ENCODE data around the gene NUP214.
A peak's percentile ranks its signal among the peaks of the same experiment; 100 is the strongest.
"Not testable (repeated sequence)": the region's sequence is repeated elsewhere in the genome, so short reads cannot be mapped to it uniquely, and the experiment has no call there.

The NUP214 gene

DNA sequence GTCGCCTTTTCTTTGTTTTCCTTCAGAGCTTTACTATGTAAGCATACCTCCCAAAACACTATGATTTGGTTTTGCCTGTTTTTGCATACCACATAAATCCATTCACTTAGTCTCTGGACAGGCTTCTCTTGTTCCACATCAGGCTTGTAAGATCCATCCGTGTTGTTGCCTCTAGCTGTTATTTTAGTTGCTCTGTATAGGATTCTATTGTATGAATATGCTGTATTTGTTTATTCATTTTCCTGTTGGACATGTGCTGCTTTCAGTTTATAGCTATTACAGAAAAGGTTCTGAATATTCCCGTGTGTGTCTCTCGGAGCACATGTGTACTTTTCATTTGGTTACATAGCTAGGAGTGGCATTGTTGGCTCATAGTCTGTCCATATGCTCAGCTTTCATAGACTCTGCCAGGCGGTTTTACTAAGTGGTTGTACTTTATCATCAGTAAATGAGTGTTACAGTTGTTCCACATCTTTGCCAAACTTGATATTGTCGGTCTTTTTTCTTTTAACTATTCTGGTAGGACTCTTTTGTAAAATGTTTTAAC is 41.8 kb downstream of the NUP214 start:
- DNase-seq, result peak; percentile 88 to 93

DNA sequence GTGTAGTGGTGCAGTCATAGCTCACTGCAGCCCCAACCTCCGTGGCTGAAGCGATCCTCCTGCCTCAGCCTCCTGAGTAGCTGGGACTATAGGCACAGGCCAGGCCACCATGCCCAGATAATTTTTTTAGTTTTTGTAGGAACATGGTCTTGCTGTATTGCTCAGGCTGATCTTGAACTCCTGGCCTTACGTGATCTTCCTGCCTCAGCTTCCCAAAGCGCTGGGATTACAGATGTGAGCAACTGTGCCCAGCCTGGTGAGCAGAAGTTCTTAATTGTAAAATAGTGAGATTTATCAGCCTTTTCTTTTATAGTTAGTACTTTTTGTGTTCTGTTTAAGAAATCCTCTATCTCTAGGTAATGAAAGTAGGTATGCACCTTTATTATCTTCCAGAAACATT is 42.5 kb downstream of the NUP214 start:
- no peak for DNase-seq

DNA sequence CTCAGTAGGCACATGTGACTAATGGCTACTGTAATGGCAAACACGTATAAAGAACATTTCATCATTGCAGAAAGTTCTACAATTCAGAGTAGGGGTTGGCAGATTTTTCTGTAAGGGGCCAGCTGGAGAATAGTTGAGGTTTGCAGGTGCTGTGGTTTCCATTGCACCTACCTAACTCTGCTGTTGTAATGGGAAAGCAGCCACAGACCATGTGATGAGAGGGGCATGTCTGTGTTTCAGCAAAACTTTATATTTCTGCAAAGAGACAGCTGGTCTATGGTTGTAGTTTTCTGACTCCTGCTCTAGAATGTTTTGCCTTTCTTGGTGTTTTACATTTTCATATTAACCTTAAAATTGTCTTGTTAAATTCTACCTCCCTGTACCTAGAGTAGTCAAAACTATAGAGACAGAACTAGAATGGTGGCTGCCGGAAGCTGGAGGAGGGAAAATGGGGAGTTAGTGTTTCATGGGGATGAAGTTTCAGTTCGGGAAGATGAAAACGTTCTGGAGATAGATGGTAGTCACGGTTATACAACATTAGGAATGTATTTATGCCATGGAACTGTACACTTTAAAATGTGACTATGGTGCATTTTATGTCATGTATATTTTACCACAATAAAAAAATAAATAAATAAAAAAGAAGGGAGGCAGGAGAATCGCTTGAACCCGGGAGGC is 44.3 kb downstream of the NUP214 start:
- DNase-seq, result no peak

DNA sequence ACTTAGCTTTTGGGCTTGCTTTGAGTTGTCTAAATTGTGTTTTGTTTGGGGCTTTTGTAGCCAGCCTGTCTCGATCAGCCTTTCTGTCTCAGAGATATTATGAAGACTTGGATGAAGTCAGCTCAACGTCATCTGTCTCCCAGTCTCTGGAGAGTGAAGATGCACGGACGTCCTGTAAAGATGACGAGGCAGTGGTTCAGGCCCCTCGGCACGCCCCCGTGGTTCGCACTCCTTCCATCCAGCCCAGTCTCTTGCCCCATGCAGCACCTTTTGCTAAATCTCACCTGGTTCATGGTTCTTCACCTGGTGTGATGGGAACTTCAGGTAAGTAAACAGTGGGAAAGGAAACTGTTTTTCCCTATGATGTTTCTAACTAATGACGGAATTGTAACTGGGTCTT is 48.6 kb downstream of the NUP214 start:
- no peak for DNase-seq

DNA sequence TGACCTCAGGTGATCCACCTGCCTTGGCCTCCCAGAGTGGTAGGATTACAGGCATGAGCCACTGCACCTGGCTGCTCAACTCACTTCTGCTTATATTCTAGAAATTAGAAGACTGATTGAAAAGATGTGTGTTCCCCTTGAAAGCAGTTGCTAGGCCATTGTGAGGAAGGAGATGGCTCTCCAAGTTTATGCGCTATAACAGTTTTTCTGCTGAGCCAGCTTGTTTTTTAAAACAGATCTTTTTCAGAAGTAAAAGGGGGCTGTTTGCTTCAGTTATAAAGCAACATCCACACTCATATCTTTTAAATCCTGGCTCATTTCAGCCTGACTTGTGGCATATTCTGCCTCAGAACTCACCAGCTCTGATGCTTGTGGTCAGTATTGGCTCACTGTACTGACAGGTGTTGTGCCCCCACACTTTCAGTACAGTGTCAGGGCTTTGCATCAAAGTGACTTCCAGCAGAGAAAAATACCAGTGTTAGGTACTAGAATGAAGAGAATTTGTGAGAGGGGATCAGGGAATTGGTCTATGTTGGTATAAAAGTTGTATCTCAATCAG is 49.4 kb downstream of the NUP214 start:
- no peak for DNase-seq

DNA sequence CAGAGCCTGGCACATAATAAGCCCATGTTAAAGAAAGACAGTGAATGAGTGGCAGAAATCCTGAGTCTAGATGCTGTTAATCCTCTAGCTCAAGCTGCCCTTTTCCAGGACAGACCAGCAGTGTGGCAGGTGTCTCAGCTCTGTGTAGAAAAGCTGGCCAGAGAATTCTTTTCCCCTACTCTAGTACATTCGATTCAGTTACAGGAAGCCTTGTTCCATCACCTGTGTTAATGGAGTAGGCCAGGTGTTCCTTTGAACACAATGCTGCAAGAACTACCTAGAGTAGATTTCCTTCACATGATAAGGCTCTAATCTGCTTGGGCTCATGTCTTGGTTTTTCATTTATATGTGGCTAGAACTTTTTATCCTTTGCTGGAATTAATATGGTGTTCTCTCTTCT is 52.5 kb downstream of the NUP214 start:
- DNase-seq, result no peak

DNA sequence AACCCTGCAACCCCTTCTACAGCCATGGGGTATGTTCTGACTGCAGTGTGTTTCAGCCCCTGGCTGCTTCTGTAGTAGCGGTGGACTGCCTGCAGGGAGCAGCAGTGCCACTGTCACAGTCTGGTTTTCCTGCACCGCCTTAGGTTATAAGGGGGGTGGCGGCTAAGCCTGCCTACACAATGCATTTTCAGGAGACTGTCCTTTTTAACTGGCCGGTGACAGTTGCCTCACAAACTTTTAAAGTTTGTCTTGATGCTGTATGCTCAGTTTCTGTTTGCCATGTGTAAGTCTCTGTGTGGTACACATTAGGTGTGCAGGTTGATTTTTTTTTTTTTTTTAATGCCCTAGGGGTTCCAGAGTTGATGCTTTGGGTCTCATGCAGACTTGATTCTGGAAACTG is 53.0 kb downstream of the NUP214 start:
- peak in 1 of 2 experiments; percentile 34 for DNase-seq

DNA sequence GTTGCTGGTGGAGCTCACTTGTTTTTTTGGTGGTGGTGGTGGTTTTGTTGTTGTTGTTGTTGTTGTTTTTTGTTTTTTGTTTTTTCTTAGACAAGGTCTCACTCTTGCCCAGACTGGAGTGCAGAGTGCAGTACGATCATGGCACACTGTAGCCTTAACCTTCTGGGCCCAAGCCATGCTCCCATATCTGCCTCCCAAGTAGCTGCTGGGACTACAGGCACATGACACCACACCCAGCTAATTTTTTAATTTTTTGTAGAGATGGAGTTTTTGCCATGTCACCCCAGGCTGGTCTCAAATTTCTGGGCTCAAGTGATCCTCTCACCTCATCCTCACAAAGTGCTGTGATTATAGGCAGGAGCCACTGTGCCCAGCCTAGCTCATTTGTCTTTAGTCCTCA is 53.5 kb downstream of the NUP214 start:
- no peak for DNase-seq

DNA sequence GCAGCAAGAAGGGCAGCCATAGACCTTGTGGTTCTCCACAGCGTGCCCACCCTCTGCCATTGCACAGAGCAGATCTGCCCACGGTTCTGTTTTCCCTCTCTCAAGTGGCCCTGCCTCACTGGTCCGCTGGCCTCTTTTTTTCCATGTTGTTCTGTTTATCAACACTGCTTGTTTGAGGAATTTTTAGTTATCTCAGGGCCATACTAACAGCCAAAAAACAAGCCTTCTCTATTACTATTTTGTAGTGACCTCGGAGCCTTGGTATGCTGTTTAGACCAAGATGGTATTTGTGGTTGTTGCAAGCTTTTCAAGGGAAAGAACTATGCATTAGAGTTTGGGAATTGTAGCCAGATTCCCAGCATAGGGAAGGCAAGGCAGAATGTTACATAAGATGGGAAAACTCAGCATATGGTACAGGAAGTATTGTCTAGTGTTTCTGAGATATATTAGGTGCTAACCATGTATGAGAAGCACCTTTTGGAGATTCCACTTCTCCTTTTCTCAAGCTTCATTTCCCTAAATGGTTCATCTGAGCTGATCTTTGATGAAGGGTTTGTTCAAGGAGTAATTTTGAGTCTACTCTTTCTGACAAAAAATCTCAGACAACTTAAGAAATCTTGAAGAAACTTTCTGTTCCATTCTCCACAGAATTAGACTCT is 54.3 kb downstream of the NUP214 start:
- DNase-seq, result no peak

DNA sequence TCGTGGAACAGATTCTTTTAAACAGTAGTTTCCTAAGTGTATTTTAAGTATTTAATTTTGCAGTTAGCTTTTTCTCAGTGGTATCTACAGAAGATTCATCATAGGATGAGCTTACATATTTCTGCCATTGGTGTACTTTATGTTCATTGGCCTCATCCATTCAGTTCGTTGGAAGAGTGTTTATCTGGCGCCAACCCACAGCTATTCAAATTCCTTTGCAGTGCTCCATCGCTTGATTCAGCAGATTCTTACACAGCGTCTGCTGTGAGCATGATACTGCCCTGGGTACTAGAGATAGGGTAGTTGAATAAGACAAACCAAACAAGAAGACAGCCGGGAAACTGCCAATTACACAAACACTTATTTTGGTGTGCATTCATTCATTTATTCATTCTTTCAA is 55.1 kb downstream of the NUP214 start:
- no peak for DNase-seq

DNA sequence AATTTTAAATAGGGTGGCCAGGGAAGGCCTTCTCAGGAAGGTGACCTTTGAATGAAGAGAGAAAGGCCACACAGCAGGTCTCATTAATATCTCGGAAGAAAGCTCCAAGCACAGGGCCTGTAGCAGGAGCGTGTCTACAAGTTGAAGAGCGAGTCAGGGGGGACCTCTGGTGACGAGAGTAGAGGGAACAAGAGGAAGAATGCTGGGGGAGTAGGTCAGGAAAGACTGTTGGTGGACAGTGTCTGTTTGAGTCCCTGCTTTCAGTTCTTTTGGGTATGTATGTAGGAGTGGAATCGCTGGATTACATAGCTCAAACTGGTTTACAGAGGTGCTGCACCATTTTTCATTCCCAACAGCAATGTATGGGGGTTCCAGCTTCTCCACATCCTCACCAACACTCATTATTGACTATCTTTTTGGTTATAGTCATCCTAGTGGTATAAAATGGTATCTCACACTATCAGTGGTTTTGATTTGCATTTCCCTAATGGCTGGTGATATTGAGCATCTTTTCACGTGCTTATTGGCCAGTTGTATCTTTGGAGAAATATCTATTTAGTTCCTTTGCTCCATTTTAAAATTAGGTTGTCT is 55.8 kb downstream of the NUP214 start:
- no peak for DNase-seq

DNA sequence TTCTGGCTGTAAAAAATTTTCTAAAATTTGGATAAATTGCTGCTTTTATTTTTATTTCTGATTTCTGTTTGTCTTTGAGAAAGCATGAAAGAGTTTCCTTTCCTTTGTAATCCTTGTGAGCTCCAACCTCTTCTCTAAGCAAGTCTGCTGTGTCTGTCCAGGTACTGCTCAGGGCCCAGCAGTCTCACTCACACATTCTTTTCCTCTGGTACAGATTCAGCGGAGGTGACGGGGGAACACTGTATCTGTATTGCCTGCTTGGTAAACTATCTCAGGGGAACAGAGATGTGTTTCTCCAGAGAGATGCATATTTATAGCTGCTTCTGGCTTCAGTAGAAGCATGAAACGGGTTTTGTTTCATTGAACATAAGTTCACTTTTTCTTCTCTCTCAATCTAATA is 60.5 kb downstream of the NUP214 start:
- no peak for DNase-seq

DNA sequence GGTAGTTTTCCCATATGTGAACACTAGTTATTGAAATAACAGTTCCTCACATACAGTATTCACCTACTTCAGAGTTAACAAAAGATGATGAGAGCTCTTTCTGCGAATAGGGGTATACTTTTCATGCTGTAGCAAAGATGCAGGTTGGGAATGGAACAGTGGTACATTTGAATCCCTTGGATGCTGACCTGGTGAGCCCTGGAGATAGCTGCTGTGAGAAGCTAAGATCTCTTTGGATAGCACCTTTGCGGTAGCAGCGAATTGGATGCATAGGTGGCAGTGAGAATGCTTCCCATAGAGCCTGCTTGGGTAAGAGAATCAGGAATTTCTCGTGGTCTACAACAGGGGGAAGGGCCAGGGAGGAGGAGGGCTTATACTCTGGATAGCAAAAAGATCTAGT is 61.2 kb downstream of the NUP214 start:
- no peak for DNase-seq

DNA sequence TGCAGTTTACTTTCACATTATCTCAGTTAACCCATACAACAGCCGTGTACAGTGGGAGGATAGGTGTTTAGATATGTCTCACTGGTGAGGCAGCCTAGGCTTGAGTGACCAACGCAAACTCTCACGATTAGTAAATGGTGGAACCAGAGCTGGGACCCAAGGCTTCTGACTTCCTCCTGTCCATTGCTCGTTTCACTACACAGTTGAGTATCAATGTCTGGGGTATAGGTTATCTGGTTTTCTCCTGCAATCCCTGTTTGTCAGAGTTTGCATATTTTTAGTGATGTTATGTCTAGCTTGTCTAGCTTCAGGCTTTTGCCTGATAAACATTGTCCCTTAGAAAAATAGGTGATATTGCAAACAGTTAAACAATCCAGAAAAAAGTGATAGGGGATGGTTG is 62.6 kb downstream of the NUP214 start:
- DNase-seq, result no peak

DNA sequence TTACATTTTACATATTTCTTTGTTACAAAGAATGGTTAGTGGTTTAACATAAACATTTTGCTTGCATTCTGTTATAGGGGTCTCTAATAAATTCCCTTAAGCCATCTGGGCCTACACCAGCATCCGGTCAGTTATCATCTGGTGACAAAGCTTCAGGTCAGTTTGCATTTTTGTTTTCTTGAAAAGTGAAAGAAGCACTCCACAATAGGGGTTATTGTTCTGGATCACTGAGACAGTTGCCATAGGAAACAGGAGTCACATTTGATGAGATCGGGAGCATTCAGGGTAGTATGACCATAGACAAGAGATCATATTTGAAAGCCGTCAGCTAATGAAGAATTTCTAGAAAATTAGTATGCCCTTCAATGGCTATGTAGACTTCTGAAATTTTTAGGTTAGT is 63.6 kb downstream of the NUP214 start:
- no peak for DNase-seq

DNA sequence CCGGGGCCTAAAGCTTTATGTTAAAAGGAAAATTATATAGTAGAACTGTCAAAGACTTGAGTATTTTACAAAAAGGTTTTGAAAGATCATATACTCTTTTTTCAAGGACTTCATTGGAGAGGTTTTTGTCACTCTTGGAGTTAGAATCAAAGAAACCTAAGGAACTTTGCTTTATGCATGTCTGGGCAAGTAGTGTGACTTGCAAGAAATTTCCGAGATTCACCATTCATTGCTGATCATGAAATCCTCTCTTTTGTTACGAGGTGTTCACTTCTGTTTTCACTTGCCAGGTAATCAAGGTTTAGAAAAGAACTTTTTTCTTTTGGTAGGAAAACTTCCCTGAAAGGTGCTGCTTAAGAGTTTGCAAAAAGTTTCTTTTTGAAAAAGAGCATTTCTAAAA is 64.8 kb downstream of the NUP214 start:
- no peak for DNase-seq

DNA sequence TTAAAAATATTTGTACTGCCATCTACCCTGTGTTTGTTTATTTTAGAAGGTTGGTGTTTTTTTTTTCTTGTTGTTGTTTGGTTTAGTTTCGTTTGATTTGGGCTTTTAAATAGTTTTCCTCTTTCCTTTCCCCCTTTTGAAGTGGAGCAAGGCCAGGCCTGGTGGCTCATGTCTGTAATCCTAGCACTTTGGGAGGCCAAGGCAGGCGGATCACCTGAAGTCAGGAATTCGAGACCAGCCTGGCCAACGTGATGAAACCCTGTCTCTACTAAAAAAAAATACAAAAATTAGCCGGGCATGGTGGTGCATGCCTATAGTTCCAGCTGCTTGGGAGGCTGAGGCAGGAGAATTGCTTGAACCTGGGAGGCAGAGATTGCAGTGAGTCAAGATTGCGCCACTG is 65.6 kb downstream of the NUP214 start:
- not testable (repeated sequence) for DNase-seq

DNA sequence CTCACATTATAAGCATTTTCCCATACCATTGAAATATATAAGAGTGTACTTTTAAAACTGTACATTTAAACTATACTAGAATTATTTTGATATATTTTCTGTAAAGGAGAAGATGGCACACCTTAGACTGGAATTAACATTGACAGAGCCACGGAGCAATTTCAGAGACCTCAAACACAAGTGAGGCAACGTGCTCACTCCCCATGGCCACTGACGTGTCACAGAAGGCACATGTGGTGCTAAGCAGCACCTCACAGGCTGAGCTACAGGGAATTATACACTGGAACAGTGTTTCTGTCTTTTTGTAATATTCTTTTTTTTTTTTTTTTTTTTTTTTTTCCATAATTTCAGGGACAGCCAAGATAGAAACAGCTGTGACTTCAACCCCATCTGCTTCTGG is 66.5 kb downstream of the NUP214 start:
- DNase-seq, result no peak

DNA sequence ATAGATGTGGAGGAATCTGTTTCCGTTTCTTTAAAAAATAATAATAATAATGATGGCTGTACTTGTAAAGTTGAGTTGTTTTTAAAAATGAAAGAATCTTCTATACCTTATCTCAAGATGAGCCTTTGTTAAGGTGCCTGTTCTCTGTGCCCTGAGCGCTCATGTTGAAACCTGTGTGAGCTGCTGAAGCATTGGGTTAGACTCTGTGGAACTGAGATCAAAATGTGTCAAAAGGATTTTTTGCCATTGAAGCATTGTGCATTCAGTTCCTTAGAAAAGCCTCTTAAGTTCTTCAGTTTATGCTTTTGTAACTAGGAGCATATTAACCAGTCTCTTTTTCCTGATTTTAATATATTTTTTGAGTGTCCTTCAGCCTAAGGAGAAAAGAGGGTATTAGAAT is 67.7 kb downstream of the NUP214 start:
- no peak for DNase-seq

DNA sequence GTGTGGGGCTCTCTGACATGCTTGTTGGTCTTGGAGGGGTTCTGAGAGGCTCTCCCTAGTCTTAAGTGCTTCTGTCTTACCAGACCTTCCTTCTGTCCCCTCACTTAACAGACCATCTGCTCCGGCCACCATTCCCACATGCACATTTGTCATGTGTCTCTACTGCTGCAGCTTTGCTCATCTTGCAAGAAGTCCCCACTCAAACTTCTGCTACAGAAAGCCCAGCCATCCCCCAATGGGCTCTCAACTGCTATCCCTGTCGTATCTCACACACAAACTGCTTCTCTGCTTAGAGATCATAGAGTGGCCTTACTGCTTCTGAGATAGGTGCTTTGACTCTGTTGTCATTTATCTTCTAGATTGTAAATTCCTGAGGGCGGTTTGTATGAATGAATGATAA is 69.4 kb downstream of the NUP214 start:
- no peak for DNase-seq

DNA sequence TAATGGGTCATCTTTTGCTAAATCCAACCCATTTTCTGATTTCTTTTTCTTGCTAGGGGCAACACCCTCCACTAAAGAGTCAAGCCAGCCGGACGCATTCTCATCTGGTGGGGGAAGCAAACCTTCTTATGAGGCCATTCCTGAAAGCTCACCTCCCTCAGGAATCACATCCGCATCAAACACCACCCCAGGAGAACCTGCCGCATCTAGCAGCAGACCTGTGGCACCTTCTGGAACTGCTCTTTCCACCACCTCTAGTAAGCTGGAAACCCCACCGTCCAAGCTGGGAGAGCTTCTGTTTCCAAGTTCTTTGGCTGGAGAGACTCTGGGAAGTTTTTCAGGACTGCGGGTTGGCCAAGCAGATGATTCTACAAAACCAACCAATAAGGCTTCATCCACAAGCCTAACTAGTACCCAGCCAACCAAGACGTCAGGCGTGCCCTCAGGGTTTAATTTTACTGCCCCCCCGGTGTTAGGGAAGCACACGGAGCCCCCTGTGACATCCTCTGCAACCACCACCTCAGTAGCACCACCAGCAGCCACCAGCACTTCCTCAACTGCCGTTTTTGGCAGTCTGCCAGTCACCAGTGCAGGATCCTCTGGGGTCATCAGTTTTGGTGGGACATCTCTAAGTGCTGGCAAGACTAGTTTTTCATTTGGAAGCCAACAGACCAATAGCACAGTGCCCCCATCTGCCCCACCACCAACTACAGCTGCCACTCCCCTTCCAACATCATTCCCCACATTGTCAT is 72.0 kb downstream of the NUP214 start:
- DNase-seq, result no peak

DNA sequence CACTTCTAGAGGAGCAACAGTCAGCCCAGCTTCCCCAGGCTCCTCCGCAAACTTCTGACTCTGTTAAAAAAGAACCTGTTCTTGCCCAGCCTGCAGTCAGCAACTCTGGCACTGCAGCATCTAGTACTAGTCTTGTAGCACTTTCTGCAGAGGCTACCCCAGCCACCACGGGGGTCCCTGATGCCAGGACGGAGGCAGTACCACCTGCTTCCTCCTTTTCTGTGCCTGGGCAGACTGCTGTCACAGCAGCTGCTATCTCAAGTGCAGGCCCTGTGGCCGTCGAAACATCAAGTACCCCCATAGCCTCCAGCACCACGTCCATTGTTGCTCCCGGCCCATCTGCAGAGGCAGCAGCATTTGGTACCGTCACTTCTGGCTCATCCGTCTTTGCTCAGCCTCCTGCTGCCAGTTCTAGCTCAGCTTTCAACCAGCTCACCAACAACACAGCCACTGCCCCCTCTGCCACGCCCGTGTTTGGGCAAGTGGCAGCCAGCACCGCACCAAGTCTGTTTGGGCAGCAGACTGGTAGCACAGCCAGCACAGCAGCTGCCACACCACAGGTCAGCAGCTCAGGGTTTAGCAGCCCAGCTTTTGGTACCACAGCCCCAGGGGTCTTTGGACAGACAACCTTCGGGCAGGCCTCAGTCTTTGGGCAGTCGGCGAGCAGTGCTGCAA is 72.8 kb downstream of the NUP214 start:
- DNase-seq, result no peak

DNA sequence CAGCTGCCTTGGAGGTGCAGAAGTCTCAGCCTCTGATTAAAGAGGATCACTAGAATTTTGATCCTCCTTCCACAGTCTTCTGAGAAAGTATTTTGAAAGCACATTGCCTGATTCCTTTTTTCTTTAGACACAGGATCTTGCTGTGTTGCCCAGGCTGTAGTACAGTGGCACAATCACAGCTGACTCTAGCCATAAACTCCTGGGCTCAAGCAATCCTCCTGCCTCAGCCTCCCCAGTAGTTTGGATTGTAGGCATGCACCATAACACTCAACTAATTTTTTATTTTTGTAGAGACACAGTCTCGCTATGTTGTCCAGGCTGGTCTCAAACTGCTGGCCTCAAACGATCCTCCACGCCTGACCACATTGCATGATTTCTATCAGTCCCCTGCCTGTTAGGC is 76.5 kb downstream of the NUP214 start:
- DNase-seq, result no peak
